Measurements from ENCODE around the gene XK.

- TF ChIP-seq CTCF (IDR thresholded peaks at IDR 0.05) (no peak), EZH2 (IDR thresholded peaks at IDR 0.05; ENCODE audit: borderline replicate concordance, insufficient read depth, low read depth, low read length, poor library complexity, severe bottlenecking) (no peak)
Measured at GRCh38 chrX:37640142-37640541, 45.4 kb upstream of the XK start.
